Activated naive CD8-positive, alpha-beta T cell treated with anti-CD3 and anti-CD28 coated beads for 36 hours (primary cell): Measurements from ENCODE around the gene E2F3. TPM values are rescaled to one million over a fixed set of nuclear protein-coding genes. Genes with fewer than 3 reads are reported as not detected.
"Not testable (repeated sequence)": the region's sequence is repeated elsewhere in the genome, so short reads cannot be mapped to it uniquely, and the experiment has no call there.

ENCODE experiments used
- DNase-seq: peaks from one replicate; pipeline ENCODE4 v3.0.0; 2021
- H3K27ac Mint-ChIP-seq: one replicate; pipeline ENCODE4 v1.8.0; 2022; ENCODE audit warnings: mild to moderate bottlenecking, moderate library complexity, mixed read lengths
- H3K27me3 Mint-ChIP-seq: one replicate; pipeline ENCODE4 v1.8.0; 2022; ENCODE audit warnings: mild to moderate bottlenecking, mixed read lengths
- H3K36me3 Mint-ChIP-seq: one replicate; pipeline ENCODE4 v1.8.0; 2021; ENCODE audit warnings: mild to moderate bottlenecking, mixed read lengths
- H3K4me1 Mint-ChIP-seq: one replicate; pipeline ENCODE4 v1.8.0; 2021; ENCODE audit warnings: mixed read lengths
- H3K4me3 Mint-ChIP-seq: one replicate; pipeline ENCODE4 v1.8.0; 2022; ENCODE audit warnings: mild to moderate bottlenecking, moderate library complexity, mixed read lengths
- H3K9me3 Mint-ChIP-seq: one replicate; pipeline ENCODE4 v1.8.0; 2022; ENCODE audit warnings: mixed read lengths
- total RNA-seq, 2 experiments: library from RNA; stranded (reverse); gene quantifications; one replicate each; pipeline ENCODE4 v1.2.3, GENCODE V29; 2021

Gene E2F3
- total RNA-seq, 2 experiments from 2014 or later = 21.5 to 22.8 TPM

- H3K27ac Mint-ChIP-seq = no peak overlapping the region
- H3K4me1 Mint-ChIP-seq = peaks cover 7% of the 10 kb centered on the region
- peaks cover 65% of the 10 kb centered on the region for H3K36me3 Mint-ChIP-seq
- no peaks in the 10 kb centered on the region for H3K27me3 Mint-ChIP-seq
- peaks cover 8% of the 10 kb centered on the region for H3K9me3 Mint-ChIP-seq
- H3K4me3 Mint-ChIP-seq = no peak overlapping the region
- no peak for DNase-seq
These were observed 59.9 kb downstream of the E2F3 start for GRCh38 chr6:20461576-20461975.

- Mint-ChIP-seq H3K36me3 (peaks cover 66% of the 10 kb centered on the region), H3K27me3 (no peaks in the 10 kb centered on the region), H3K4me1 (peaks cover 22% of the 10 kb centered on the region), H3K9me3 (peaks cover 8% of the 10 kb centered on the region), H3K4me3 (no peak overlapping the region), H3K27ac (no peak overlapping the region)
- DNase-seq = no peak
These were observed 61.7 kb downstream of the E2F3 start for GRCh38 chr6:20463396-20463795.

DNA sequence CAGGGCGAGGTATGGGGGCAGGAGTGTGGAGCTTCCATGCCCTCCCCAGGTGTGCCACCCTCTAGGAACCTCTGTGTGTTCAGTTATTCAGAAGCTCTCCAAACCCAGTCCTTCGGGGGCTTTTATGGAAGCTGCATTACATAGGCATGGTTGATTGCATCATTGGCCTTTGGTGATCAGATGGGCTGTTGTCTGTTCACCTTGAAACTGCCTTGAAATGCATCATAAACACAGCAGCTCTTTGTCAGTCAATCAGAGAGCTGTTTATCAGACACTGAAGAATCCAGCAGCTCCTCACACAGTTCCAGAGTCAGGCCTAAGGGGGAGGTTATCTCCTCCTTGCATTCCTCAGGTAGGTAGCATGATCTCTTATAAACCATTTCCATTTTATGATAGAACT lies 62.4 kb downstream of the E2F3 start:
- H3K4me3 Mint-ChIP-seq = no peak overlapping the region
- peaks cover 65% of the 10 kb centered on the region for H3K36me3 Mint-ChIP-seq
- DNase-seq = no peak
- H3K27ac Mint-ChIP-seq = no peak overlapping the region
- H3K4me1 Mint-ChIP-seq = peaks cover 26% of the 10 kb centered on the region
- peaks cover 8% of the 10 kb centered on the region for H3K9me3 Mint-ChIP-seq
- no peaks in the 10 kb centered on the region for H3K27me3 Mint-ChIP-seq

- Mint-ChIP-seq H3K9me3 (peaks cover 8% of the 10 kb centered on the region), H3K36me3 (peaks cover 66% of the 10 kb centered on the region), H3K4me1 (peaks cover 26% of the 10 kb centered on the region), H3K27me3 (no peaks in the 10 kb centered on the region), H3K27ac (no peak overlapping the region), H3K4me3 (no peak overlapping the region)
- no peak for DNase-seq
These were observed 63.2 kb downstream of the E2F3 start for GRCh38 chr6:20464847-20465246.

- H3K9me3 Mint-ChIP-seq, H3K4me3 Mint-ChIP-seq, H3K27me3 Mint-ChIP-seq, H3K27ac Mint-ChIP-seq, DNase-seq: not testable (repeated sequence)
- H3K4me1 Mint-ChIP-seq = peaks cover 29% of the 10 kb centered on the region
- peaks cover 63% of the 10 kb centered on the region for H3K36me3 Mint-ChIP-seq
These were observed 63.9 kb downstream of the E2F3 start for GRCh38 chr6:20465616-20466015.

- no peak for DNase-seq
- Mint-ChIP-seq H3K4me3 (no peak overlapping the region), H3K27ac (no peak overlapping the region), H3K36me3 (peaks cover 52% of the 10 kb centered on the region), H3K9me3 (peaks cover 5% of the 10 kb centered on the region), H3K4me1 (peaks cover 29% of the 10 kb centered on the region), H3K27me3 (no peaks in the 10 kb centered on the region)
These were observed 65.8 kb downstream of the E2F3 start for GRCh38 chr6:20467437-20467836.

DNA sequence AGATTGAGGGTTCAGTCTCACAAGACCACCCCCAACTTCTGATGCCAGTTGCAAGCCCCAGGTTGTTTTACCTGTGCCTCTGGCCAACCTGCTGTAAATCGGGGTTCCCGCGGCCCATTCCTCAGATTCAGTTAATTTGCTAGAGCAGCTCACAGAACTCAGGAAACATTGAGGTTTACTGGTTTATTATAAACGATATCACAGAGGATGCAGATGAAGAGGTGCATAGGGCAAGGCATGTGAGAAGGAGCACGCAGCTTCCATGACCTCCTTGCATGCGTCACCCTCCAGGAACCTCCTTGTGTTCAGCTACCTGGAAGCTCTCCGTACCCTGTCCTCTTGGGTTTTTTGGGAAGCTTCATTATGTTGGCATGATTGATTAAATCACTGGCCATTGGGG lies 66.5 kb downstream of the E2F3 start:
- no peak for DNase-seq
- Mint-ChIP-seq H3K4me1 (peaks cover 29% of the 10 kb centered on the region), H3K27ac (no peak overlapping the region), H3K27me3 (no peaks in the 10 kb centered on the region), H3K36me3 (peaks cover 50% of the 10 kb centered on the region), H3K4me3 (no peak overlapping the region), H3K9me3 (peaks cover 5% of the 10 kb centered on the region)

DNA sequence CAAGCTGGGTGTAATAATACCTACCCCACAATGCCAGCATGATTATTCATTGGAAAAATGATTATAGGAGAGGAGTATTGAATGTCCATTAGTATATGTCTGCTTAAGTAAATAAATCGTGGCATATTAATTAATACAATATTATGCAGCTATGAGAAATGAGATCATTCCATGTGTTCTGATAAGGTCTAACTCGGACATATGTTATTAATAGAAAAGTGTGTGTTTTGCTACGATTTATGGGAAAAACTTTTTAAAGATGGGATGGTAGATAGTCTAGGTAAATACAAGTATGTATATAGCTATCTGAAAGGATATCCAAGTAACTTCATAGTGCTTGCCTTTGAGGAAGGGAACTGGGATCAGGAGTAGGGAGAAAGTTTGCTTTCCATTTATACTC lies 71.1 kb downstream of the E2F3 start:
- peaks cover 15% of the 10 kb centered on the region for H3K4me1 Mint-ChIP-seq
- DNase-seq = no peak
- peaks cover 18% of the 10 kb centered on the region for H3K36me3 Mint-ChIP-seq
- no peaks in the 10 kb centered on the region for H3K27me3 Mint-ChIP-seq
- H3K27ac Mint-ChIP-seq = no peak overlapping the region
- H3K4me3 Mint-ChIP-seq = no peak overlapping the region
- no peaks in the 10 kb centered on the region for H3K9me3 Mint-ChIP-seq

DNA sequence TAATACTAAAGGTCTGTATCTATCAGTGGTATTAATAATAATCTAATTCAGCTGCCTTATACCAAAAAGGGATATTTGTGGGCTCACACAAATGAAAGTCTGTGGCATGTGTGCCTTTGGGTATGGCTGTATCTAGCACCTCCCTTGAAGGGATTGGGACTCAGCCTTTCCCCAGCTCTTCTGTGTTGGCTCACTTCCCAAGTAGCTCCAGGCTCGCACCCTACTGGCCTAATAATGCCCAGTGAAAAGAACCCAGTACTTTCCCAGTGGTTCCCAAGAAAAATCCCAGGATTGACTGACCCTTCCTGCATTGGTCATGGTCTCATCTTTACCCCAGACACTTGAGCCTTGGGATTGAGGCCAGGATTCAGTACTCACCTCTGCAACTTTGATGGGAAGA lies 71.8 kb downstream of the E2F3 start:
- Mint-ChIP-seq H3K9me3 (no peaks in the 10 kb centered on the region), H3K4me1 (peaks cover 11% of the 10 kb centered on the region), H3K27ac (no peak overlapping the region), H3K4me3 (no peak overlapping the region), H3K36me3 (peaks cover 14% of the 10 kb centered on the region), H3K27me3 (no peaks in the 10 kb centered on the region)
- no peak for DNase-seq

DNA sequence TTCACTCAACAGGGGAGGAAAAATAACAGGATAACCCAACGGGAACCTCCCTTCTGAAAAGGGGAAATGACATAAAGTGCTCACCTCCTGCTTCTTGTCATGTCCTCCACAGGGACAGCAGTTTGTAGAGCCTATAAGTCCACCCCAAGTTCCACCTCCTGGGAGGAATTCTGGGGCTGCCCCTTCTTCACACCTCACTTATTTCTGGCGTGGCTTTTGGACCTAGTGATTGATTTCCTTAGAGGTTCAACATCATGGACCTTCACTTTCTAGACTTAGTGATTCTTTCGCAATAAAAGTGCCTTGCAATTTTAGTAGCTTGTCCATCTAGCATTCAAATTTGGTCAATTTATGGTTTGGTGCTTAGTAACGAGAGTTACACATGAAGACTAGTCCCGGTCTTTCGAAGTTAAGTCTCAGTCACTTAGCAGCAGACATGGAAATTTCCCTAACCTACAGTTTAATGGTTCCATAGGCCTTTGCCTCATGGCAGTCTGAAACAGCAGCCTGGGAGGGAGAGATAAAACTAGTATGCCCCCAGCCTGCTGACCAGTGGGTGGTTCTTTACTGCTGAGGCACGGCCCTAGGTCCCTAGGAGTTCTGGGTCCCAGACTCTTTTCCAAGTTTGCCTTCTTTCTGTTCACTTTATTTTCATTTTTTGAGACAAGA lies 73.3 kb downstream of the E2F3 start:
- Mint-ChIP-seq H3K36me3 (peaks cover 6% of the 10 kb centered on the region), H3K27ac (no peak overlapping the region), H3K9me3 (no peaks in the 10 kb centered on the region), H3K4me3 (no peak overlapping the region), H3K4me1 (peaks cover 6% of the 10 kb centered on the region), H3K27me3 (no peaks in the 10 kb centered on the region)
- no peak for DNase-seq

DNA sequence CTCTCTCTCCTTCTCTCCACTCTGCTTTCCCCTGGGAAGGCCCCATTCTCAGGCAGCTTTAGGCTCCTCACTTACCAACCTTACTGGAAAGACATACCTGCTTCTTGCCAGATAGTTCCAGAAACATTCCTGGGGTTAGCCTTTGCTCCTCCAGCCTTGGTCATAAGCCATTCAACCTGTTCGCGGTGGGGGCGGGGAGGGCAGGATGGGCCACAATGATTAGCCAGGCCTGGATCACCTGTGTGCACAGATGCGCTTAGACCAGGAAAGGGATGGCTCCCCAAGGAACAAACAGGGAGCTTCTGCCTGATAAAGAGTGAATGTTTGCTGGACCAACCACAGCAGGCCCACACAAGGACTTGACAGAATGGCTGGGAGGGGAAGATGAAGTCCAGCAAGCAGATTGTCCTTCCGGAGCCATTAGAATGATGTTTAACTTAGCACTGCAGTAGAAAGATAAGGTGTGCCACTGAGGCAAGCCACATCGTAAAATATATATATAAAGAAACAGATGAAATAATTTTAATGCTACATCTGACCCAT lies 74.9 kb downstream of the E2F3 start:
- Mint-ChIP-seq H3K4me1 (peaks cover 7% of the 10 kb centered on the region), H3K27me3 (no peaks in the 10 kb centered on the region), H3K9me3 (no peaks in the 10 kb centered on the region), H3K36me3 (peaks cover 12% of the 10 kb centered on the region), H3K27ac (no peak overlapping the region), H3K4me3 (no peak overlapping the region)
- DNase-seq = no peak

- H3K27me3 Mint-ChIP-seq = no peaks in the 10 kb centered on the region
- no peak overlapping the region for H3K27ac Mint-ChIP-seq
These were observed 75.8 kb downstream of the E2F3 start for GRCh38 chr6:20477485-20477884.

DNA sequence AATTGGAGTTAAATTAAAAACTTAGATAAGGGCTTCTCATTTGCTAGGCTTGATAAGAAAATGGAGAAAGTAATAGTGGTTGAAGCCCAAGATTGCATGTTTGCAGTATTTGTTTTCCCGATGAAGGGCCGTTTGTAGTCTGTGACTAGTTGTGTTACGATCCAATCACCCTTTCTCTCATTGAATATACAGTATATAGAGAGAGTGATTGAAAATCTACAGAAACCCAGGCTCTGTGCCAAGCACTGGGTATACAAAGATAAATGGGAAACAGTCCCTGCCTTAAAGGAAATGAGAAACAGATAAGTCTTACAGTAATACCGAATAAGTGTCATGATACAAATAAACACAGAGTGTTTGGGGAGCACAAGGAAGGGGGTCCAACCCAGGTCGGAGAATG lies 77.4 kb downstream of the E2F3 start:
- DNase-seq = no peak
- H3K27me3 Mint-ChIP-seq = no peaks in the 10 kb centered on the region
- no peak overlapping the region for H3K27ac Mint-ChIP-seq
- H3K4me1 Mint-ChIP-seq = peaks cover 2% of the 10 kb centered on the region
- H3K4me3 Mint-ChIP-seq = no peak overlapping the region
- peaks cover 16% of the 10 kb centered on the region for H3K36me3 Mint-ChIP-seq
- no peaks in the 10 kb centered on the region for H3K9me3 Mint-ChIP-seq

More at GRCh38 chr6:20477485-20477884, 75.8 kb downstream of the E2F3 start:
- Mint-ChIP-seq H3K4me3 (no peak overlapping the region), H3K9me3 (no peaks in the 10 kb centered on the region), H3K36me3 (peaks cover 16% of the 10 kb centered on the region), H3K4me1 (peaks cover 7% of the 10 kb centered on the region)
- no peak for DNase-seq

- Mint-ChIP-seq H3K4me1 (peaks cover 2% of the 10 kb centered on the region), H3K36me3 (peaks cover 19% of the 10 kb centered on the region), H3K9me3 (no peaks in the 10 kb centered on the region), H3K4me3 (no peak overlapping the region), H3K27me3 (no peaks in the 10 kb centered on the region), H3K27ac (no peak overlapping the region)
- no peak for DNase-seq
These were observed 77.8 kb downstream of the E2F3 start for GRCh38 chr6:20479526-20479925.

GRCh38 chr6:20481281-20481680 lies 79.6 kb downstream of the E2F3 start:
- Mint-ChIP-seq H3K4me3 (no peak overlapping the region), H3K4me1 (peaks cover 2% of the 10 kb centered on the region), H3K27ac (no peak overlapping the region), H3K36me3 (peaks cover 25% of the 10 kb centered on the region), H3K27me3 (no peaks in the 10 kb centered on the region), H3K9me3 (no peaks in the 10 kb centered on the region)
- DNase-seq = no peak

GRCh38 chr6:20483887-20484497 lies 82.3 kb downstream of the E2F3 start:
- Mint-ChIP-seq H3K27ac (no peak overlapping the region), H3K9me3 (no peaks in the 10 kb centered on the region), H3K27me3 (no peaks in the 10 kb centered on the region), H3K4me3 (no peak overlapping the region), H3K4me1 (peaks cover 8% of the 10 kb centered on the region), H3K36me3 (peaks cover 39% of the 10 kb centered on the region)
- DNase-seq = no peak
